MM.1S (cell line): ENCODE data around the gene UST.

Experiments
- EZH2 ChIP-seq: fragments of 300-600 bp; sonication (generic); optimal IDR thresholded peaks from 2 replicates; pipeline ENCODE3; 2017; ENCODE audit warnings: low read depth, mild to moderate bottlenecking, antibody characterized with exemption, low read length, mixed read lengths
- EZH2phosphoT487 ChIP-seq: fragments of 300-600 bp; sonication (generic); IDR thresholded peaks from 2 replicates; pipeline ENCODE4 v1.6.1; 2018; ENCODE audit warnings: antibody characterized with exemption, low read length
- TF ChIP-seq, protein P1 (sequence below): fragments of 300-600 bp; sonication (generic); IDR thresholded peaks from 2 replicates; pipeline ENCODE4 v1.5.1; 2016; ENCODE audit warnings: antibody characterized with exemption, low read length, mixed read lengths

GRCh38 chr6:148867862-148868261 lies 121.0 kb downstream of the UST start:
- TF ChIP-seq, protein P1, sequence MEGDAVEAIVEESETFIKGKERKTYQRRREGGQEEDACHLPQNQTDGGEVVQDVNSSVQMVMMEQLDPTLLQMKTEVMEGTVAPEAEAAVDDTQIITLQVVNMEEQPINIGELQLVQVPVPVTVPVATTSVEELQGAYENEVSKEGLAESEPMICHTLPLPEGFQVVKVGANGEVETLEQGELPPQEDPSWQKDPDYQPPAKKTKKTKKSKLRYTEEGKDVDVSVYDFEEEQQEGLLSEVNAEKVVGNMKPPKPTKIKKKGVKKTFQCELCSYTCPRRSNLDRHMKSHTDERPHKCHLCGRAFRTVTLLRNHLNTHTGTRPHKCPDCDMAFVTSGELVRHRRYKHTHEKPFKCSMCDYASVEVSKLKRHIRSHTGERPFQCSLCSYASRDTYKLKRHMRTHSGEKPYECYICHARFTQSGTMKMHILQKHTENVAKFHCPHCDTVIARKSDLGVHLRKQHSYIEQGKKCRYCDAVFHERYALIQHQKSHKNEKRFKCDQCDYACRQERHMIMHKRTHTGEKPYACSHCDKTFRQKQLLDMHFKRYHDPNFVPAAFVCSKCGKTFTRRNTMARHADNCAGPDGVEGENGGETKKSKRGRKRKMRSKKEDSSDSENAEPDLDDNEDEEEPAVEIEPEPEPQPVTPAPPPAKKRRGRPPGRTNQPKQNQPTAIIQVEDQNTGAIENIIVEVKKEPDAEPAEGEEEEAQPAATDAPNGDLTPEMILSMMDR, result no peak
- no peak for TF ChIP-seq EZH2
- TF ChIP-seq EZH2phosphoT487, result no peak
